ENCODE results near the gene AK5.

DNA sequence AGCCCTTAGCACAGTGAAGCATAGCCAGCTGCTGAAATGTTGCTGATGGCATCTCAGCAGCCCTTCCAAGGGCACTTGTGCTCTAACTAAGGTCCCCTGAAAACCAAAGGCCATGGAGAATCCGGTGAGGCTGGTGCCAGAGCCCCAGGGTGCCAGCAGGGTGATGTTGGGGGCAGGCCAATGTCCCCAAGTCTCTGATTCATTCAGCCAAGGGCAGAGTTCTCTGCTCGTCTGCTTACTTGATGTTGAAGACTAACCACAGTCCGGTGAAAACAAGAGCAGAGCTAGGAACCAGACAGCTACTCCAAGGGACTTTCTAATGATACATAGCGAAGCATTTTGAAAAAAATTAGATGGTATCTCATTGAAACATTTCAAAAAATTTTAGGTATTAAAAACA is 250.8 kb downstream of the AK5 start:
- TF ChIP-seq, protein P1, sequence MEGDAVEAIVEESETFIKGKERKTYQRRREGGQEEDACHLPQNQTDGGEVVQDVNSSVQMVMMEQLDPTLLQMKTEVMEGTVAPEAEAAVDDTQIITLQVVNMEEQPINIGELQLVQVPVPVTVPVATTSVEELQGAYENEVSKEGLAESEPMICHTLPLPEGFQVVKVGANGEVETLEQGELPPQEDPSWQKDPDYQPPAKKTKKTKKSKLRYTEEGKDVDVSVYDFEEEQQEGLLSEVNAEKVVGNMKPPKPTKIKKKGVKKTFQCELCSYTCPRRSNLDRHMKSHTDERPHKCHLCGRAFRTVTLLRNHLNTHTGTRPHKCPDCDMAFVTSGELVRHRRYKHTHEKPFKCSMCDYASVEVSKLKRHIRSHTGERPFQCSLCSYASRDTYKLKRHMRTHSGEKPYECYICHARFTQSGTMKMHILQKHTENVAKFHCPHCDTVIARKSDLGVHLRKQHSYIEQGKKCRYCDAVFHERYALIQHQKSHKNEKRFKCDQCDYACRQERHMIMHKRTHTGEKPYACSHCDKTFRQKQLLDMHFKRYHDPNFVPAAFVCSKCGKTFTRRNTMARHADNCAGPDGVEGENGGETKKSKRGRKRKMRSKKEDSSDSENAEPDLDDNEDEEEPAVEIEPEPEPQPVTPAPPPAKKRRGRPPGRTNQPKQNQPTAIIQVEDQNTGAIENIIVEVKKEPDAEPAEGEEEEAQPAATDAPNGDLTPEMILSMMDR (IDR thresholded peaks at IDR 0.05; ENCODE audit: low read depth, low read length, poor library complexity, severe bottlenecking) = no peak
- no peak for TF ChIP-seq EZH2phosphoT487 (IDR thresholded peaks at IDR 0.05; ENCODE audit: borderline replicate concordance, low read length)
